ENCODE measurements around the gene FARP1. TPM values are rescaled to one million over a fixed set of nuclear protein-coding genes. Genes with fewer than 3 reads are reported as not detected.

The FARP1 gene
- total RNA-seq, 2 experiments from 2014 or later: not detected

- no peak overlapping the region for H3K4me3 ChIP-seq (ENCODE audit: low read depth, low read length, poor library complexity, severe bottlenecking)
- ChIA-PET CTCF (ENCODE audit: unreplicated experiment) (no interaction called here), POLR2A (no interaction called here)
- no peaks in the 10 kb centered on the region for H3K9me2 ChIP-seq (ENCODE audit: insufficient read depth, low read length)
- H3K4me2 ChIP-seq (ENCODE audit: low read length): no peak overlapping the region
- TF ChIP-seq CTCF (conservative IDR thresholded peaks at IDR 0.05; ENCODE audit: low read length): no peak
- TF ChIP-seq EZH2phosphoT487 (IDR thresholded peaks at IDR 0.05; ENCODE audit: borderline replicate concordance, low read depth, low read length): no peak
- no peak for DNase-seq (ENCODE audit: low spot score)
- BruUV-seq (replicated peaks): no TSS peak
- H4K20me1 ChIP-seq (ENCODE audit: insufficient read depth, low read length): no peaks in the 10 kb centered on the region
- no peaks in the 10 kb centered on the region for H3K4me1 ChIP-seq (ENCODE audit: insufficient read depth, low read length, poor library complexity, severe bottlenecking)
- H3K27ac ChIP-seq (ENCODE audit: low read depth, low read length, poor library complexity, severe bottlenecking): no peak overlapping the region
- H3K79me2 ChIP-seq (ENCODE audit: insufficient read depth, low read depth, low read length): no peaks in the 10 kb centered on the region
- no peaks in the 10 kb centered on the region for H3K36me3 ChIP-seq (ENCODE audit: insufficient read depth, low read length)
- intact Hi-C loops (cut with micrococcal nuclease; ENCODE audit: unreplicated experiment): no loop called here
- no peaks in the 10 kb centered on the region for H3K9me3 ChIP-seq (ENCODE audit: low read length)
- H2AFZ ChIP-seq (ENCODE audit: low read length): no peak overlapping the region
Measured at GRCh38 chr13:98239162-98240076, 96.5 kb downstream of the FARP1 start.

GRCh38 chr13:98240135-98240534 lies 97.2 kb downstream of the FARP1 start:
- no TSS peak for BruUV-seq (replicated peaks)
- Histone ChIP-seq H3K9me2 (ENCODE audit: insufficient read depth, low read length) (no peaks in the 10 kb centered on the region), H3K4me2 (ENCODE audit: low read length) (no peak overlapping the region), H3K79me2 (ENCODE audit: insufficient read depth, low read depth, low read length) (no peaks in the 10 kb centered on the region), H3K4me3 (ENCODE audit: low read depth, low read length, poor library complexity, severe bottlenecking) (no peak overlapping the region), H3K4me1 (ENCODE audit: insufficient read depth, low read length, poor library complexity, severe bottlenecking) (no peaks in the 10 kb centered on the region), H3K36me3 (ENCODE audit: insufficient read depth, low read length) (no peaks in the 10 kb centered on the region), H3K9me3 (ENCODE audit: low read length) (no peaks in the 10 kb centered on the region), H3K27ac (ENCODE audit: low read depth, low read length, poor library complexity, severe bottlenecking) (no peak overlapping the region), H4K20me1 (ENCODE audit: insufficient read depth, low read length) (no peaks in the 10 kb centered on the region), H2AFZ (ENCODE audit: low read length) (no peak overlapping the region)
- intact Hi-C loops (cut with micrococcal nuclease; ENCODE audit: unreplicated experiment): no loop called here
- ChIA-PET CTCF (ENCODE audit: unreplicated experiment) (no interaction called here), POLR2A (no interaction called here)
- TF ChIP-seq CTCF (conservative IDR thresholded peaks at IDR 0.05; ENCODE audit: low read length) (no peak), EZH2phosphoT487 (IDR thresholded peaks at IDR 0.05; ENCODE audit: borderline replicate concordance, low read depth, low read length) (no peak)
- no peak for DNase-seq (ENCODE audit: low spot score)

GRCh38 chr13:98240974-98241373 lies 98.1 kb downstream of the FARP1 start:
- DNase-seq (ENCODE audit: low spot score): no peak
- no peaks in the 10 kb centered on the region for H3K79me2 ChIP-seq (ENCODE audit: insufficient read depth, low read depth, low read length)
- H4K20me1 ChIP-seq (ENCODE audit: insufficient read depth, low read length): no peaks in the 10 kb centered on the region
- H3K4me1 ChIP-seq (ENCODE audit: insufficient read depth, low read length, poor library complexity, severe bottlenecking): no peaks in the 10 kb centered on the region
- intact Hi-C loops (cut with micrococcal nuclease; ENCODE audit: unreplicated experiment): no loop called here
- CTCF ChIA-PET (ENCODE audit: unreplicated experiment): no interaction called here
- TF ChIP-seq EZH2phosphoT487 (IDR thresholded peaks at IDR 0.05; ENCODE audit: borderline replicate concordance, low read depth, low read length): no peak
- TF ChIP-seq CTCF (conservative IDR thresholded peaks at IDR 0.05; ENCODE audit: low read length): no peak
- POLR2A ChIA-PET: no interaction called here
- BruUV-seq (replicated peaks): no TSS peak
- no peak overlapping the region for H2AFZ ChIP-seq (ENCODE audit: low read length)
- H3K36me3 ChIP-seq (ENCODE audit: insufficient read depth, low read length): no peaks in the 10 kb centered on the region
- H3K4me2 ChIP-seq (ENCODE audit: low read length): no peak overlapping the region
- no peaks in the 10 kb centered on the region for H3K9me2 ChIP-seq (ENCODE audit: insufficient read depth, low read length)
- H3K27ac ChIP-seq (ENCODE audit: low read depth, low read length, poor library complexity, severe bottlenecking): no peak overlapping the region
- no peaks in the 10 kb centered on the region for H3K9me3 ChIP-seq (ENCODE audit: low read length)
- H3K4me3 ChIP-seq (ENCODE audit: low read depth, low read length, poor library complexity, severe bottlenecking): no peak overlapping the region
